ENCODE data around the gene KRTAP10-4. TPM values are rescaled to one million over a fixed set of nuclear protein-coding genes. Genes with fewer than 3 reads are reported as not detected.

KRTAP10-4 gene
- total and polyA plus RNA-seq, 2 experiments from 2014 or later: not detected

DNA sequence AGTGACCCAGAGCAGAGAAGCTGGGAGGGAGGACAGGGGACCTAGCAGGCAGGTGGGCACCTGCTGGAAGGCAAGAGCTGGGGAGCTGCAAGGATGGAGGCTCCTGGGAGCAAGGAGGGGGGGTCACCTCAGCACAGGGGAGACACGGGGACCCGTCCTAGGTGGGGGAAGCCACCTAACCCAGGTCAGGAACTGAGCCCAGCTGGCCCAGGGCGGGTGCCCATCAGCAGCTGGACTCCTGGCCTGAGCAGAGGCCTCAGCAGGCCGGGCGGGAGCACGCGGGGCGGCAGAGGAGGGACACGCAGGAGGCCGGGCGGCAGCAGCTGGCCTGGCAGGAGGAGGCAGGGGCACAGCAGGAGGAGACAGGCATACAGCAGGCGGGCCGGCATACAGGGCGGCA is 34.5 kb upstream of the KRTAP10-4 start:
- no peak overlapping the region for H3K27ac ChIP-seq
- H3K9me3 ChIP-seq (ENCODE audit: low read depth): peaks cover 10% of the 10 kb centered on the region
- no peaks in the 10 kb centered on the region for H3K36me3 ChIP-seq (replicated peaks; ENCODE audit: insufficient read depth, low read depth)
- no peaks in the 10 kb centered on the region for H3K9me2 ChIP-seq (replicated peaks; ENCODE audit: insufficient read depth)
- no peaks in the 10 kb centered on the region for H4K20me1 ChIP-seq (ENCODE audit: insufficient read depth, poor library complexity, severe bottlenecking)
- no peak overlapping the region for H3K4me2 ChIP-seq
- TF ChIP-seq, protein P1, sequence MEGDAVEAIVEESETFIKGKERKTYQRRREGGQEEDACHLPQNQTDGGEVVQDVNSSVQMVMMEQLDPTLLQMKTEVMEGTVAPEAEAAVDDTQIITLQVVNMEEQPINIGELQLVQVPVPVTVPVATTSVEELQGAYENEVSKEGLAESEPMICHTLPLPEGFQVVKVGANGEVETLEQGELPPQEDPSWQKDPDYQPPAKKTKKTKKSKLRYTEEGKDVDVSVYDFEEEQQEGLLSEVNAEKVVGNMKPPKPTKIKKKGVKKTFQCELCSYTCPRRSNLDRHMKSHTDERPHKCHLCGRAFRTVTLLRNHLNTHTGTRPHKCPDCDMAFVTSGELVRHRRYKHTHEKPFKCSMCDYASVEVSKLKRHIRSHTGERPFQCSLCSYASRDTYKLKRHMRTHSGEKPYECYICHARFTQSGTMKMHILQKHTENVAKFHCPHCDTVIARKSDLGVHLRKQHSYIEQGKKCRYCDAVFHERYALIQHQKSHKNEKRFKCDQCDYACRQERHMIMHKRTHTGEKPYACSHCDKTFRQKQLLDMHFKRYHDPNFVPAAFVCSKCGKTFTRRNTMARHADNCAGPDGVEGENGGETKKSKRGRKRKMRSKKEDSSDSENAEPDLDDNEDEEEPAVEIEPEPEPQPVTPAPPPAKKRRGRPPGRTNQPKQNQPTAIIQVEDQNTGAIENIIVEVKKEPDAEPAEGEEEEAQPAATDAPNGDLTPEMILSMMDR (IDR thresholded peaks at IDR 0.05; ENCODE audit: poor library complexity): no peak
- TF ChIP-seq EZH2phosphoT487 (IDR thresholded peaks at IDR 0.05; ENCODE audit: low read depth, severe bottlenecking, unreplicated experiment) (no peak), EZH2 (IDR thresholded peaks at IDR 0.05; ENCODE audit: borderline replicate concordance) (no peak)
- no peak overlapping the region for H2AFZ ChIP-seq
- no peaks in the 10 kb centered on the region for H3K79me2 ChIP-seq
- H3K27me3 ChIP-seq: no peaks in the 10 kb centered on the region
- 76% methylated on average over 14 of the region's 14 CpGs for WGBS (ENCODE audit: low lambda C conversion rate, missing lambda C conversion rate)
- no peak overlapping the region for H3K4me3 ChIP-seq
- DNase-seq (ENCODE audit: low spot score): no peak
- H3K4me1 ChIP-seq (ENCODE audit: insufficient read depth): no peaks in the 10 kb centered on the region

DNA sequence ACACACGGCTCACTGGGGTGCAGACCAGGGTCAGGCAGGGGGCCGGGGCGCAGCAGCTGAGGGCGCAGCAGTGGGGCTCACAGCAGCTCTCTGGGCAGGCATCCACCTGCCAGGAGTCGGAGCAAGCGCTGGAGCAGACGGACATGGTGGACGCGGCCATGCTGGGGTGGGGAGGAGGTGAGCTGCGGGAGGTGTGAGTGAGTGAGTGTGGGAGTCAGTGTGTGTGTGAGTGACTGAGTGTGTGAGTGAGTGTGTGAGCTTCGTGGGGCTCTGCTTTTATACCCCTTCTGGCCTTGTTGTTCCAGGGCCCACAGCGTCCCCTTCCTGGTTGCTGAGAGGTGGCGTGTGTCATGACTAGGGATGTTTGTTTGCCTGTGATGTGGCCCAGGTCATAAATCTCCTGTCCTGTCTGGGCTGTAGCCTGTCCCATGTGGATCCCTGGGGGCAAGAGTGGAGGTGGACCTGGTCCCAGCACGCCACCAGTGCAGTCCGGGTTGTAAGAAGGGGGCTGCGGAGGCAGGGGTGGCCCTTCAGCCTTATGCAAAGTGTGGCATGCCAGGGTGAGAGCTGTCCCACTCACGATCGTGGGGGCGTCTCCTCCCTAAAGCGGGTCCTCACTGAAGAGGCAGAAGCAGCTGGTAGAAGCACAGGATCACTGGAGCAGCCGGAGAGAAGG is 33.4 kb upstream of the KRTAP10-4 start, which contains the start of gene KRTAP10-1:
Gene KRTAP10-1 (minus strand): TSS at position 205 of the 676 bp plus-strand sequence. CDS start 45 bp downstream, at position 160.
- no peak within 1 kb of the TSS for H3K4me3 ChIP-seq
- no peaks in the 10 kb centered on the region for H3K36me3 ChIP-seq (replicated peaks; ENCODE audit: insufficient read depth, low read depth)
- no peaks in the 10 kb centered on the region for H4K20me1 ChIP-seq (ENCODE audit: insufficient read depth, poor library complexity, severe bottlenecking)
- no peak within 1 kb of the TSS for H3K4me2 ChIP-seq
- no peaks in the 10 kb centered on the region for H3K9me2 ChIP-seq (replicated peaks; ENCODE audit: insufficient read depth)
- TF ChIP-seq EZH2 (IDR thresholded peaks at IDR 0.05; ENCODE audit: borderline replicate concordance) (no peak), EZH2phosphoT487 (IDR thresholded peaks at IDR 0.05; ENCODE audit: low read depth, severe bottlenecking, unreplicated experiment) (no peak)
- TF ChIP-seq, protein P1 (IDR thresholded peaks at IDR 0.05; ENCODE audit: poor library complexity): no peak
- no peaks in the 10 kb centered on the region for H3K27me3 ChIP-seq
- no peaks in the 10 kb centered on the region for H3K4me1 ChIP-seq (ENCODE audit: insufficient read depth)
- H3K9me3 ChIP-seq (ENCODE audit: low read depth): peaks cover 10% of the 10 kb centered on the region
- no peaks in the 10 kb centered on the region for H3K79me2 ChIP-seq
- DNase-seq (ENCODE audit: low spot score): no peak
- H3K27ac ChIP-seq: no peak within 1 kb of the TSS
- WGBS (ENCODE audit: low lambda C conversion rate, missing lambda C conversion rate): 84% methylated on average over 21 of the region's 21 CpGs
- no peak within 1 kb of the TSS for H2AFZ ChIP-seq

DNA sequence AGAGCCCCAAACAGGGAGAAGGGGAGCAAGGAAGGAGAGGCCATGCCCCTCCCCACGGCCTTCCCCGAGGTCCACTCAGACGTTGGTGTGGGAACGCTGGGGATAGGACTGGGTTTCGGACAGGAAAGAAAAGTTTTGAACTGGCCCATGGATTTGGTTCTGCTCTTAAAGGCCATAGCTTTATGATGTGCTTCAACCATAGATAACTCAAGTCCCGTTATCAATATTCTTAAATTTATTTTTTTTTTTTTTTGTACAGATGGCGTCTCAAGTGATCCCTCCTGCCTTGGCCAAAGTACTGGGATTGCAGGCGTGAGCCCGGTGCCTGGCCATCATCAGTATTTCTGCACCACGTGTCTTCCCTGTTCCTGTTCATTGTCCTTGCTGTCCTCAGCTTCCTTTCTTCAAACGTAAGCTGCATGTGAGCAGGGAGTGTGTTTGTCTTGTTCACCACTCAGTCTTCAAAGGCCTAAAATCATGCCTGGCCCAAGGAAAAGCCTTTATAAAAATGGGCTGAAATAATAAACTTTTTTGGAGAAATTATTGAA is 32.7 kb upstream of the KRTAP10-4 start:
- Histone ChIP-seq H4K20me1 (ENCODE audit: insufficient read depth, poor library complexity, severe bottlenecking) (no peaks in the 10 kb centered on the region), H3K9me2 (replicated peaks; ENCODE audit: insufficient read depth) (no peaks in the 10 kb centered on the region), H3K4me1 (ENCODE audit: insufficient read depth) (no peaks in the 10 kb centered on the region), H3K4me3 (no peak overlapping the region), H2AFZ (no peak overlapping the region), H3K4me2 (no peak overlapping the region), H3K9me3 (ENCODE audit: low read depth) (peaks cover 16% of the 10 kb centered on the region), H3K79me2 (no peaks in the 10 kb centered on the region), H3K36me3 (replicated peaks; ENCODE audit: insufficient read depth, low read depth) (no peaks in the 10 kb centered on the region), H3K27me3 (no peaks in the 10 kb centered on the region), H3K27ac (no peak overlapping the region)
- WGBS (ENCODE audit: low lambda C conversion rate, missing lambda C conversion rate): 82% methylated on average over 11 of the region's 11 CpGs
- TF ChIP-seq EZH2phosphoT487 (IDR thresholded peaks at IDR 0.05; ENCODE audit: low read depth, severe bottlenecking, unreplicated experiment) (no peak), EZH2 (IDR thresholded peaks at IDR 0.05; ENCODE audit: borderline replicate concordance) (no peak)
- TF ChIP-seq, protein P1 (IDR thresholded peaks at IDR 0.05; ENCODE audit: poor library complexity): no peak
- no peak for DNase-seq (ENCODE audit: low spot score)
